Thymus (tissue), 11 donors: ENCODE results near the gene GPR142. TPM values are rescaled to one million over a fixed set of nuclear protein-coding genes. Genes with fewer than 3 reads are reported as not detected.

Source experiments
- DNase-seq, 9 donors: peaks; one replicate each; pipeline ENCODE4 v3.0.0-alpha.2; 2013; ENCODE audit warnings: low spot score in 9 of 9, low read depth in 6 of 9, missing footprints in 1 of 9
- H3K27ac ChIP-seq, 2 donors: one replicate each; pipeline ENCODE4 v1.5.1; 2013; ENCODE audit warnings: control low read depth in 1 of 2, low read depth in 1 of 2, low read length in 1 of 2, mild to moderate bottlenecking in 1 of 2, moderate library complexity in 1 of 2
- H3K27me3 ChIP-seq, 2 donors: one replicate each; pipeline ENCODE4 v1.5.1; 2013; ENCODE audit warnings: low read length in 1 of 2; ENCODE audit not compliant: control insufficient read depth in 2 of 2, insufficient read depth in 1 of 2
- H3K36me3 ChIP-seq, 2 donors: one replicate each; pipeline ENCODE4 v1.5.1; 2013; ENCODE audit warnings: low read length in 1 of 2, mild to moderate bottlenecking in 1 of 2, moderate library complexity in 1 of 2; ENCODE audit not compliant: control insufficient read depth in 2 of 2, insufficient read depth in 2 of 2
- H3K4me1 ChIP-seq, 2 donors: one replicate each; pipeline ENCODE4 v1.5.1; 2013; ENCODE audit warnings: low read length in 2 of 2; ENCODE audit not compliant: control insufficient read depth in 2 of 2, insufficient read depth in 2 of 2
- H3K4me3 ChIP-seq, 2 donors: one replicate each; pipeline ENCODE4 v1.5.1; 2013; ENCODE audit warnings: low read length in 2 of 2, control low read depth in 1 of 2, mild to moderate bottlenecking in 1 of 2
- H3K9me3 ChIP-seq, 2 donors: one replicate each; pipeline ENCODE4 v1.5.1; 2013; ENCODE audit warnings: low read length in 1 of 2, mild to moderate bottlenecking in 1 of 2; ENCODE audit not compliant: control insufficient read depth in 2 of 2, insufficient read depth in 1 of 2
- WGBS: extraction: QIAGEN DNeasy Blood & Tissue Kit; methylation state at CpG from one replicate; pipeline ENCODE4 v1.1.7; 2013; 5-methylcytosine and 5-hydroxymethylcytosine counted together
- polyA plus RNA-seq: library from polyadenylated mRNA; stranded (reverse); fragments of 200-250 nt; gene quantifications from one replicate; pipeline ENCODE4 v1.2.3, GENCODE V29; 2013
- total RNA-seq: library from RNA; stranded (reverse); fragments of 120-200 nt; gene quantifications from one replicate; pipeline ENCODE4 v1.2.4, GENCODE V29; 2013
- donor health status: healthy.

The GPR142 gene
- total and polyA plus RNA-seq, 2 donors = 0.09 to 0.16 TPM

DNA sequence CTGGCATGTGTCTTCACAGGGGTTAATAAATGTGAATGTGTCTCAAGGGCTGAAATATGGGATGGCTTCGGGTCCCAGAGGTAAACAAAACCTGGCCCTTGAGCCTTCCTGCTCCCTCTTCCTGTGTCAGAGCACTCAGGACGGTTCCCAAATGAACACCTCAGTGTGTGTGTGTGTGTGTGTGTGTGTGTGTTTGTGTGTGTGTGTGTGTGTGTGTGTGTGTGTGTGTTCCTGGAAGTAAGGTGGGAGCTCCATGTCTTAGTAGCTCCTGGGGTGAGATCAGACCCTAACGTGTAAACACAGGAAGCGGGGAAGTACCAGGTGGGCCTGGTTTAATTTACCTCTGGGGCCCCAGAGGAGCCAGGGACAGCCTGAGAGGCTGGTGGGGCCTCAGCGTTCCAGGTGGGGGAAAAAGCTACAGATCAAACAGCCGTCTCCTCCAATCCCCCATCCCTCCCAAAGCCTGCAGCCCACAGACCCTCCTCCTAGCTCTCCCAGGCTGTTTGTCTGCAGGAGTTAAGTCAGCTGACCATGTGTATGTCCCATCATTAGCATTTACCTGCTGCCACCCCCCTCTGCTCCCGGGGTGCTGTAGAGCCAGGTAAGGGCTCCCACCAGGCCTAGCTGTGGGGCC lies 35.2 kb upstream of the GPR142 start:
- H3K27ac ChIP-seq = peak overlapping the region in 1 of 2 donors; percentile 43
- H3K36me3 ChIP-seq = no peaks in the 10 kb centered on the region
- 71% methylated on average over 7 of the region's 7 CpGs for WGBS
- H3K4me3 ChIP-seq = no peak overlapping the region
- no peak for DNase-seq
- peaks cover 0 to 14% of the 10 kb centered on the region in 2 donors for H3K4me1 ChIP-seq
- H3K27me3 ChIP-seq = peaks cover under 1 to 13% of the 10 kb centered on the region in 2 donors
- no peaks in the 10 kb centered on the region for H3K9me3 ChIP-seq

DNA sequence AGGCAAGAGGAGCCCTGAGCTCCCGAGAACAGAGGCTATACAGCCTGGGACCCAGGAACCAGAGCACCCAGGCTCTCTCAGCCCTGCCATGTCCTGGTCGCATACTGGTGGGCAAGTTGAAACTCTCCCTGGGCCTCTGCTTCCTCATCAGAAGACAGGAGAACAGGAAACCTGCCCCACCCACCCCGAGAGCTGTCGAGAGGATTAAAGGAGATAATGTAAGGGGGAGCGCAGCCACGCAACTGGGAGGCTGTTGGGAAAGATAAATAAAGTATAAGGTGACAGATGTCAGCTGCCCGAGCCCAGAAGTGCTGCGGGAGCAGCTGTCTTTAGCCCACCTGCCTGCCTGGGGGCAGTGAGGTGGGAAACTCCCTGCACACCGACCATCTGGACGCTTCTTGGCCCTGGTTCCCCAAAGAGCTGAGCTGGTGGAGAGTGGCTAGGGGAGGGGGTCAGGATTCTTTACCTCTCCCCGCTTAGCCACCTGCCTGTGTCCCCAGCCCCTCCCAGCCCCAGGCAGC lies 34.5 kb upstream of the GPR142 start:
- 28% methylated on average over 11 of the region's 11 CpGs for WGBS
- Histone ChIP-seq H3K27me3 (peaks cover 0 to 9% of the 10 kb centered on the region in 2 donors), H3K9me3 (no peaks in the 10 kb centered on the region), H3K4me1 (peaks cover 0 to 14% of the 10 kb centered on the region in 2 donors), H3K4me3 (no peak overlapping the region), H3K27ac (peak overlapping the region in 1 of 2 donors; percentile 43), H3K36me3 (no peaks in the 10 kb centered on the region)
- DNase-seq = peak in 1 of 9 donors; percentile 25

DNA sequence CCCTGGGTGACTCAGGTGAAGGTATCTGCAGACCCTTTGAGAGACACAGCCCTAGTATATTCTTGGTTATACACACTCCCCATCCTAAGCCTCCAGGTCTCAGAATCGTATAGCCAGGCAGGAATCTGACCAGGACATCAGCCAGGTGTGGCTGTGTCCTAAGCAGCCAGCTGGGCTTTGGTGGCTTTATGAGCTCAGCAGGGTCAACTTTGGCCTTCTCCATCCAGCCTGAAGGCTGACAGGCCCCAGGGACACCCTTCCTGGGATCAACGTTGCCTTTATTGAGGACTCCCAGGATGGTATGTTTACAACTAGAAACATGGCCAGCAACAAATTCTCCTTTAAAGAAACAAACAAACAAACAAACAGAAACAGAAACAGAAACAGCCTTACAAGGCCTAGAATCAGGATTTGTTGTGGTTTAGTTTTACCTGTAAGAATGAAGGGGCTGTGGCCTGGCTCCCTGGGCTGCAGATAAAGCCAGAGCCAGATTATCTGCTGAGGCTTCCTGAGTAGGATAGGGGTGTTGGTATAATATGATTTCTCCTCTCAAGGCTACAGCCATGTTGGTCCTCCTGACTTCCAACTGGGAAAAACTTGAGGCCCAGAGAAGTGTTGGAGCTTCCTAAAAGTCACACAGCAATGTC lies 32.8 kb upstream of the GPR142 start:
- no peaks in the 10 kb centered on the region for H3K36me3 ChIP-seq
- DNase-seq = no peak
- peaks cover 0 to 9% of the 10 kb centered on the region in 2 donors for H3K27me3 ChIP-seq
- peaks cover 0 to 14% of the 10 kb centered on the region in 2 donors for H3K4me1 ChIP-seq
- no peak overlapping the region for H3K27ac ChIP-seq
- no peaks in the 10 kb centered on the region for H3K9me3 ChIP-seq
- 97% methylated on average over 2 of the region's 2 CpGs for WGBS
- H3K4me3 ChIP-seq = no peak overlapping the region

DNA sequence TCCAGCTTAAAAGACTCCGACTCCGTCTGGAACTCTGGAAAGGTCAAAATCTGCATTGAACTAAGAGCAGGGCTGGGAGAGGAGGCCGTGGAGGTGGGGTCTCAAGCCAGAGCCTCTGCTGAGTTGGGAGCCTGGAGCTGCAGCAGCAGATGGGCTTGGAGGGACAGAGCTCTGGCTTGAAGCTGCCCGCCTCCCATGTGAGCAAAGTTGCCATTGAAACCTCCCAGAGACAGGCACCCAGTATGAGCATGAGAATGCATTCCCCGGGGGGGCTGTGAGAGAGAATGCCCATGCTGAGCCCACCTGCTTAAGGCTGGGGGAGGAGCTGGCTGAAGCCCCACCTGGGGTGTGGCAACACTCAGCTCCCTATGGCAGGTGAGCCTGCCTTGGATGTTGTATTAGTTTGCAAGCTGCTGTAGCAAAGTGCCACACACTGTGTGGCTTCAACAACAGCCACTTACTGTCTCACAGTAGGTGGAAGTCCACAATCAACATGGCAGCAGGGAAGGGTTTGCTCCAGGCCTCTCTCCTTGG lies 31.7 kb upstream of the GPR142 start:
- peaks cover 0 to 9% of the 10 kb centered on the region in 2 donors for H3K27me3 ChIP-seq
- 88% methylated on average over 5 of the region's 5 CpGs for WGBS

DNA sequence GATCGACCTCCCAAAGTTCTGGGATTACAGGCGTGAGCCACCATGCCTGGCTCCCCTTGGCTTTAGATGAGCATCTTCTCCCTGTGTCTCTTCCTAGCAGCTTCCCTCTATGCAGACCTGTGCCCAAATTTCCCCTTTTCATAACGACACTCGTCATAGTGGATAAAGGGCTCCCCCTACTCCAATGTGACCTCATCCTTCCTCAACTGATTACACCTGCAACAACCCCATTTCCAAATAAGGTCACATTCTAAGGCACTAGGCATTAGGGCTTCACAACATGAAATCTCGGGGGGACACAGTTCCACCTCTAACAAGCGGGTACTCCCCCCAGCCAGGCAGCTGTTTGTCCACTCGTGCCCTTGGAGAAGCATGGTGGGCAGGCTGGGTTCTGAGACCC lies 31.0 kb upstream of the GPR142 start:
- Histone ChIP-seq H3K27ac (no peak overlapping the region), H3K27me3 (peaks cover 0 to 9% of the 10 kb centered on the region in 2 donors), H3K4me3 (no peak overlapping the region), H3K9me3 (no peaks in the 10 kb centered on the region), H3K4me1 (peaks cover 0 to 14% of the 10 kb centered on the region in 2 donors), H3K36me3 (no peaks in the 10 kb centered on the region)
- DNase-seq = no peak
- WGBS = 75% methylated on average over 7 of the region's 7 CpGs

More for the DNA sequence above, 31.7 kb upstream of the GPR142 start:
- H3K9me3 ChIP-seq = no peaks in the 10 kb centered on the region
- H3K36me3 ChIP-seq = no peaks in the 10 kb centered on the region
- H3K4me3 ChIP-seq = no peak overlapping the region
- no peak overlapping the region for H3K27ac ChIP-seq
- peaks cover 0 to 14% of the 10 kb centered on the region in 2 donors for H3K4me1 ChIP-seq
- no peak for DNase-seq

DNA sequence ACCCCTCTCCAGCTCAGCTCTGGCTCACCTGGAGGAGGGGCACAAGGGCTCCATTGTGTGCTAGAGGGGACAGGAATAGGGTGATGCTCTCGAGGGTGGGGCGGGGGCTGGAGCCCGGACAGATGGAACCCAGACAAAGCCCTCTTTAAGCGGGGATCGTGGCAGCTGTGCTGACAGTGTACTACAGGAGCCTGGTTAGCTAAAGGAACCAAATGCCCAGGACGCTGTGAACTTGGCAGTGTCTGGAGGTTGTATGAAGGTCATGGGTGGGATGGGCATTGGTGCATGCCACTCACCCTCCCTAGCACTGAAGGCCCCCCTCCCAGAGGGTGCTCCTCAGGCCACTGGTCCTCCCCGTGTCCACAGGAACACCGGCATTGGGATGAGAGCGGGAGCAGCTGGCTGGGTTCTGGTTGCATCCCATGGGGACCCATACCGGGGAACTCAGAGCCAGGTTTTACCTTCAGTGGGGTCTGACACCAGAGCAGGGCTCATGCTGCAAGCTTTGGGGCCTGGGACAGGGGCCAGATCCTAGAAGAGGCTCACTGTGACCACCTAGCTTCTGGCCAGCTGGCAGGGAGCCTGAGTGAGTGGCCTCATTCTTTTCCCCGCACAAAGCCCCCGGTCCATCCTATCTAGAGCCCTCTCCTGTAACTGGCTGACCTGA lies 29.3 kb upstream of the GPR142 start:
- Histone ChIP-seq H3K9me3 (no peaks in the 10 kb centered on the region), H3K27me3 (peaks cover 0 to 9% of the 10 kb centered on the region in 2 donors), H3K4me1 (peaks cover 0 to under 1% of the 10 kb centered on the region in 2 donors), H3K27ac (no peak overlapping the region), H3K4me3 (no peak overlapping the region), H3K36me3 (no peaks in the 10 kb centered on the region)
- DNase-seq = no peak
- WGBS = 92% methylated on average over 12 of the region's 12 CpGs

DNA sequence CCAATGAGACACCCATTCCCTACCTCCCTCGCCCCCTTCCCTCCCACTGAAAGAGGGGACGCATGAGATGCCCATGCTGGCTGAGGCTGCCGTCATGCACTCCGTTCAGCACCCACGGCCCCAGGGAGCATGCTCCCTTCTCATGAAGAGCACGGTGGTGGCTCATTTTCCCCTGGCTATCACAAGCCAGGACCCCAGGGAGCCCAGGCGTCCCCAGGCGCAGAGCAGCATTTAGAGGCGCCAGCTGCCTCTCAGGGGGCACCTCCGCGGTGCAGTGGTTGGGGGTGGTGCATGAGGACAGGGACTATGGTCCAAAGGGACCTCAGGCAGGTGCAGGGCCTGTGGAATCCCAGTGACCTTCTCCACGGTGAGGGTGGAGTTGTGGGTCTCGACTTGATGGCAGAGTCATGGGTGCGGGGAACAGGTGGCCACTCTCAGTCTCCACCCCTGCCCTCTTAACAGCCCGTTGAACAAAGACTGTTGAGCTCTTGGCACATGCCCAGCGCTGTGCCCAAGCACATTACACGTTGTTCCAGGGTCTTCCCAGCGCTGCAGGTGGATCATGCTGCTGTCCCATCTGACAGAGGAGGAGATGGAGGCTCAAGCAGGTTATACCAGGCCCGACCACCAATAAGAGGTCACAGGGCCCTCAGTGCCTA lies 27.6 kb upstream of the GPR142 start:
- no peaks in the 10 kb centered on the region for H3K9me3 ChIP-seq
- no peak overlapping the region for H3K4me3 ChIP-seq
- H3K27me3 ChIP-seq = peaks cover 0 to 15% of the 10 kb centered on the region in 2 donors
- WGBS = 95% methylated on average over 19 of the region's 19 CpGs
- no peak overlapping the region for H3K27ac ChIP-seq
- no peaks in the 10 kb centered on the region for H3K36me3 ChIP-seq
- H3K4me1 ChIP-seq = no peaks in the 10 kb centered on the region
- DNase-seq = no peak

DNA sequence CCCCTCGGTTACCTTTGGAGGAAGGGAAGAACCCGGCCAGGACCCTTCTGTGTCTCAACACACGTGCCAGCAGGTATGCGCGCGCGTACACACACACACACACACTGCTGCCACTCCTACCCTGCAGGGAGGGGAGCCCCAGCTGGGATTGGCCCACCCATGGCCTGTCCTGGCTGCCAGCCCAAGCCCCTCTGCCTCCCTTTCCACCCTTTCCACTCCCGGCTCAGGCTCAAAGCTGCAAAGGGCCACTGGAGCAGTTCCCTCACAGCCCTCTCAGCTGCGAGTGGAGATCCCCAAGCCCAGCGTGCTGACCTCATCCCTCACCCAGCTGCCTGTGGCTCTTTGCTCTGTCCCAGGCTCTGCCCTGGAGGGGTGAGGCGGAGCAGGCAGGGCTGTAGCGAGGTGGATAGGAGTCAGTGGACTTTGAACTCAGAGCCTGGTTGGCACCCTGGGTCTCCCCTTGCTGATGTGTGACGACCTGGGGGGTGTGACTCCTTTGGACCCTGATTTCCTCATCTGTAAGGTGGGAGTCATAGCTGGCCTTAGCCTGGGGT lies 26.8 kb upstream of the GPR142 start:
- WGBS = 90% methylated on average over 13 of the region's 13 CpGs
- Histone ChIP-seq H3K27me3 (peaks cover 0 to 23% of the 10 kb centered on the region in 2 donors), H3K4me1 (no peaks in the 10 kb centered on the region), H3K36me3 (no peaks in the 10 kb centered on the region), H3K4me3 (no peak overlapping the region), H3K9me3 (no peaks in the 10 kb centered on the region), H3K27ac (no peak overlapping the region)
- no peak for DNase-seq
